CD8-positive, alpha-beta memory T cell (primary cell): Measurements from ENCODE around the gene SCYGR1. TPM values are rescaled to one million over a fixed set of nuclear protein-coding genes. Genes with fewer than 3 reads are reported as not detected.

Experiments
- CTCF ChIA-PET: fragments of 350-600 bp; sonication (Branson Sonifier 250); formaldehyde crosslinking; loops from one replicate; lab custom pipeline; 2021; ENCODE audit warnings: antibody characterized with exemption; lab: Charles Lee
- POLR2A ChIA-PET: fragments of 350-600 bp; sonication (Branson Sonifier 250); formaldehyde crosslinking; loops from one replicate; lab custom pipeline; 2021; ENCODE audit warnings: antibody characterized with exemption; lab: Charles Lee
- DNase-seq, 5 donors: peaks; one replicate each; pipeline versions ENCODE4 v3.0.0 to v3.0.0-alpha.2; 2020 to 2022; ENCODE audit warnings: mixed read lengths in 1 of 5
- H3K27ac ChIP-seq: one replicate; pipeline ENCODE4 v1.7.0; 2013; ENCODE audit warnings: low read depth, mild to moderate bottlenecking, low read length, moderate library complexity
- H3K27me3 ChIP-seq: 2 replicates; pipeline ENCODE4 v1.7.0; 2013; ENCODE audit warnings: low read length, mild to moderate bottlenecking; ENCODE audit not compliant: insufficient read depth, poor library complexity, severe bottlenecking
- H3K36me3 ChIP-seq: 2 replicates; pipeline ENCODE4 v1.7.0; 2013; ENCODE audit warnings: mild to moderate bottlenecking, low read length, moderate library complexity; ENCODE audit not compliant: insufficient read depth
- H3K4me1 ChIP-seq: 2 replicates; pipeline ENCODE4 v1.7.0; 2013; ENCODE audit warnings: mild to moderate bottlenecking, low read length, moderate library complexity; ENCODE audit not compliant: insufficient read depth
- H3K4me3 ChIP-seq: 2 replicates; pipeline ENCODE4 v1.7.0; 2013; ENCODE audit warnings: mild to moderate bottlenecking, low read length
- H3K9me3 ChIP-seq: 2 replicates; pipeline ENCODE4 v1.7.0; 2013; ENCODE audit warnings: mild to moderate bottlenecking, low read length
- H3K27ac Mint-ChIP-seq, 8 donors: one replicate each; pipeline ENCODE4 v1.8.0; 2020 to 2021; ENCODE audit warnings: mixed read lengths in 8 of 8, mild to moderate bottlenecking in 6 of 8, inconsistent platforms in 3 of 8, moderate library complexity in 3 of 8
- H3K27me3 Mint-ChIP-seq, 2 donors: one replicate each; pipeline ENCODE4 v1.8.0; 2020 to 2021; ENCODE audit warnings: mixed read lengths in 2 of 2, mild to moderate bottlenecking in 1 of 2, moderate library complexity in 1 of 2
- H3K36me3 Mint-ChIP-seq, 3 donors: one replicate each; pipeline ENCODE4 v1.8.0; 2020 to 2021; ENCODE audit warnings: mixed read lengths in 3 of 3, inconsistent platforms in 1 of 3, mild to moderate bottlenecking in 1 of 3
- H3K4me1 Mint-ChIP-seq, 3 donors: one replicate each; pipeline ENCODE4 v1.8.0; 2020 to 2021; ENCODE audit warnings: mixed read lengths in 3 of 3, inconsistent platforms in 1 of 3, mild to moderate bottlenecking in 1 of 3
- H3K4me3 Mint-ChIP-seq, 7 donors: one replicate each; pipeline ENCODE4 v1.8.0; 2020 to 2021; ENCODE audit warnings: mixed read lengths in 7 of 7, mild to moderate bottlenecking in 6 of 7, moderate library complexity in 4 of 7, inconsistent platforms in 2 of 7
- H3K9me3 Mint-ChIP-seq, 5 donors: one replicate each; pipeline ENCODE4 v1.8.0; 2020 to 2022; ENCODE audit warnings: mixed read lengths in 5 of 5, mild to moderate bottlenecking in 3 of 5, moderate library complexity in 2 of 5, inconsistent platforms in 1 of 5
- polyA plus RNA-seq: library from polyadenylated mRNA; unstranded; fragments of 300-500 nt; fragmentation: Illumina TruSeq; gene quantifications from one replicate; pipeline ENCODE4 v1.2.3, GENCODE V29; 2021
- total RNA-seq, 2 experiments: library from RNA; stranded (reverse); gene quantifications; one replicate each; pipeline ENCODE4 v1.2.3, GENCODE V29; 2021

The SCYGR1 gene
- total and polyA plus RNA-seq, 3 experiments from 2014 or later: not detected

GRCh38 chr2:227340106-227340505 lies 47.6 kb downstream of the SCYGR1 start:
- H3K4me1 ChIP-seq: no peaks in the 10 kb centered on the region
- POLR2A ChIA-PET: no interaction called here
- CTCF ChIA-PET: no interaction called here

GRCh38 chr2:227339098-227339599 lies 48.6 kb downstream of the SCYGR1 start:
- Mint-ChIP-seq H3K9me3 (no peaks in the 10 kb centered on the region), H3K4me1 (peaks cover 0 to 4% (median 2%) of the 10 kb centered on the region in 3 donors), H3K27me3 (no peaks in the 10 kb centered on the region), H3K36me3 (peaks cover 5 to 68% (median 18%) of the 10 kb centered on the region in 3 donors), H3K27ac (peak overlapping the region in 2 of 8 donors; percentile 5 to 57), H3K4me3 (no peak overlapping the region)
- Histone ChIP-seq H3K27ac (no peak overlapping the region), H3K4me1 (no peaks in the 10 kb centered on the region), H3K27me3 (no peaks in the 10 kb centered on the region), H3K4me3 (no peak overlapping the region), H3K36me3 (peaks cover 5% of the 10 kb centered on the region), H3K9me3 (no peaks in the 10 kb centered on the region)
- no peak for DNase-seq
- ChIA-PET CTCF (no interaction called here), POLR2A (interaction anchor here (0.7 kb wide), 2 partner anchors 31 to 138 kb away, joined by 4 to 5 read pairs; no protein-coding TSS in a partner anchor)

More at GRCh38 chr2:227340106-227340505, 47.6 kb downstream of the SCYGR1 start:
- H3K4me3 Mint-ChIP-seq: no peak overlapping the region
- Histone ChIP-seq H3K36me3 (peaks cover 5% of the 10 kb centered on the region), H3K27ac (no peak overlapping the region), H3K27me3 (no peaks in the 10 kb centered on the region), H3K4me3 (no peak overlapping the region), H3K9me3 (no peaks in the 10 kb centered on the region)
- H3K27ac Mint-ChIP-seq: no peak overlapping the region
- no peak for DNase-seq
- H3K36me3 Mint-ChIP-seq: peaks cover 5 to 63% (median 15%) of the 10 kb centered on the region in 3 donors
- H3K4me1 Mint-ChIP-seq: peaks cover 0 to 4% (median 2%) of the 10 kb centered on the region in 3 donors
- H3K9me3 Mint-ChIP-seq: no peaks in the 10 kb centered on the region
- H3K27me3 Mint-ChIP-seq: no peaks in the 10 kb centered on the region

Other genes starting within 250 kb of the SCYGR1 start
- not detected for gene COL4A4, start 223.7 kb downstream of the SCYGR1 start, total RNA-seq
- 0.08 TPM for gene COL4A4, start 223.7 kb downstream of the SCYGR1 start, polyA plus RNA-seq
- not detected for gene COL4A3, start 223.3 kb downstream of the SCYGR1 start, total RNA-seq
- not detected for gene COL4A3, start 223.3 kb downstream of the SCYGR1 start, polyA plus RNA-seq
- 10 to 100 TPM; 64.6 to 67.0 TPM for gene MFF, start 62.7 kb downstream of the SCYGR1 start, total RNA-seq
- 132 TPM for gene MFF, start 62.7 kb downstream of the SCYGR1 start, polyA plus RNA-seq
- not detected for gene TM4SF20, start 8.6 kb downstream of the SCYGR1 start, total RNA-seq
- not detected for gene TM4SF20, start 8.6 kb downstream of the SCYGR1 start, polyA plus RNA-seq
- 100 to 1,000 TPM; 139 to 141 TPM for gene AGFG1, start 84.2 kb upstream of the SCYGR1 start, total RNA-seq
- 31.6 TPM for gene AGFG1, start 84.2 kb upstream of the SCYGR1 start, polyA plus RNA-seq
- not detected for gene SCYGR2, start 210.9 kb upstream of the SCYGR1 start, total RNA-seq
- gene SCYGR2, start 210.9 kb upstream of the SCYGR1 start, polyA plus RNA-seq: not detected
- gene SCYGR3, start 226.9 kb upstream of the SCYGR1 start, total RNA-seq: not detected
- gene SCYGR3, start 226.9 kb upstream of the SCYGR1 start, polyA plus RNA-seq: not detected
- gene SCYGR4, start 229.5 kb upstream of the SCYGR1 start, total RNA-seq: not detected
- gene SCYGR4, start 229.5 kb upstream of the SCYGR1 start, polyA plus RNA-seq: not detected